ENCODE measurements around the gene INSIG1.

The INSIG1 gene

DNA sequence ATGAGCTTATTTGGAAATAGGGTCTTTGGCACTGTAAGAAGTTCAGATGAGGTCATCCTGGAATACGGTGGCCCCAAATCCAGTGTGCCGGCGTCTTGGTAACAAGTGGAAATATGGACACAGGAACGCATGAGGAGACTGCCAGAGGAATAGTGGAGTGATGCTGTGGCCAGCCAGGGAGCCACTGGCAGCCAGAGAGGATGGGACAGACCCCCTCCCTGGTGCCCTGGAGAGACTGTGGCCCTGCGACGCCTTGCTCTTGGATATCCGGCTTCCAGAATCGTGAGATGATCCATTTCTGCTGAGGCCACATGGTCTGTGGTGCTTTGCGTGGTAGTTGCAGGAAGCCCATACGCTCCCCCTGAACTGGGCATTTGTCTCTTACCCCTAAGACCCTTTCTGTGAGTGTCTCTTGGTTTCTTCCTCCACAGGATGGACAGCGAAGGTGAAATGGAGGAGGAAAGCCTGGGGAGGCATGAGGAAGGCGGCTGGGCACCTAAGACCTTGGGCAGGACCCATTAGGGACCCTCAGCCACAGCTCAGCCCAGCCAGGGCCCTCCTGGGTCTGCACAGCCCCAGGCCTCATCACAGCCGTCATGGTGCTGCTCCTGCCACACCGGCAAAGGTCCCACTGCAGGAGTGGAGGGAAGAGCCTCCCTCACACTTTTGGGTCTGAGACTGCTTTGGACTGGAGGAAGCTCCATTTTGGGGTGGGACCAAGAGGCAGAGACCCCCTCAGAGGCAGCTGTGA is 53.6 kb downstream of the INSIG1 start:
- no peak for DNase-seq (ENCODE audit: low read depth)

DNA sequence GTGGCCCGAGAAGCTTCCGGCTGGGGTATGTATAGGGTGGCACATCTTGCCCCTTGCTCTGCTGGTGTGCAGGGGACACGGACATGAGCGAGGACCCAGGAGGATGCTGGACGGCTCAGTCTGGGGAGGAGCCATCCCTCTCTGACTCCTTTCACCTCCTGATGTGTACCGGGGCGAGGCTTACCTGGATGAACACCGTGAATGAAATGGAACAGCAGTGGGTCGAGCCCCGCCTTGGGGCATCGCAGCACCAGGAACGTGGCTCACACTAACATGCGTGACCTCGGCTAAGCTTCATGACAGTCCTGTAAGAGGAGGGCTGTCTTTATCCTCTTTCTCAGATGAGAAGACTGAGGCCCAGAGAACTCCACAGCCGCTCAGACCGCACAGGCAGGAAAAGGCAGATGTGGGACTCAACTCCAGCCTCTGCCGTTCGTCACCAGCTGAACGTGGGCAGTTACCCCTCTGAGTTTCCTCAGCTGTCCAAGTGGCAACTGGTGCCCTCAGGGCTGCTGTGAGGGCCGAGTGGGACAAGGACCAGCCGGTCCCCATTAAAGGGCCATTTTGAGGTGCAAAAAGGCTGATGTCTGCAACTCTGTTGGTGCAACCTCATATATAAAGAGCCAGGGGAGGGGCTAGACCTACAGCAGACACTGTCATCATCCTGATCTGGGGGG is 54.5 kb downstream of the INSIG1 start:
- no peak for DNase-seq (ENCODE audit: low read depth)

DNA sequence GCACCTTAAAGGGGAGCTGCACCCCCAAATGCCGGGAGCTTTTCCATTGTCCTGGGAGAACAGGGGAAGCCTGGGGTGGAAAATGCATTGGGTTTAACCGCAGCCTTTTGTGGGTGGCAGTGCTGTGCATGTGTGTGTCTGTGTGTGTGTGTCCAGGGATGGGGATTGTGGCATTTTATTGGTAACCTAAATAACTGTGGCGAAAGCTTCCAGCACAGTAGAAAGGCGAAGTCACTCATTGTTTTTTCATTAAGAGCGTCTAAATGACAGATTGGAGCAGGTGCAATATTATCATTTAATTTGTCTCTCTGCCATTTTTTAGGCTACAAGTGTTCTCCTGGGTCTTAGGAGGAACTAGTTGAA is 55.1 kb downstream of the INSIG1 start:
- no peak for DNase-seq (ENCODE audit: low read depth)

DNA sequence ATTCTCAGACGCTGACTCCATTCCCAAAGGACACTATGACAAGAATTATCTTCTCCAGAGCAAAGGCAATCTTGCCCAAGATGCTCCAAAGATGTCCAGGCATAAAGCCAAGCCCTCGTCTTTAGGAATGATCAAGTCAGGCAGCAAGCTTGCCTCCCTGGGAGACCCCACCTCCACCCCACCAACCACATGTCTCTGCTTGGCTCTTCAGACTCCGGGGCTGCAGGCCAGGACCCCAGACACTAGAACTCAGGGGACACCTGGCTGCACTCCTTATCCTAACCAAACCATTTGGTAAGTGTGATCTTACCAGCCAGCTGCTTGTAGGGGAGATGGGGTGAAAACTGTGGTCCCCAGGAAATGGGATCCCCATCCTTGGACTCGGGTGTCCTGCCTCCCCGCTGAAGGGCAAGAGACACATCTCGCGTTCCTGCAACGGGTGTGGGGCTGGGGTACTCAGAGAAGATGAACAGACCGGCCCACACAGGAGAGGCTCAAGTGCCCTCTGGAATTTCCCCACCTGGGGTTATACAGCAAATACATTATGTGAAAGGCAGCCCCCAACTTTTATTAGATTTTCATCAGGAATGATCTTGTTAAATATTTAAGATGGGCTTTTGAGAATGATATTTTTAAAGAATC is 55.7 kb downstream of the INSIG1 start:
- DNase-seq (ENCODE audit: low read depth): no peak

DNA sequence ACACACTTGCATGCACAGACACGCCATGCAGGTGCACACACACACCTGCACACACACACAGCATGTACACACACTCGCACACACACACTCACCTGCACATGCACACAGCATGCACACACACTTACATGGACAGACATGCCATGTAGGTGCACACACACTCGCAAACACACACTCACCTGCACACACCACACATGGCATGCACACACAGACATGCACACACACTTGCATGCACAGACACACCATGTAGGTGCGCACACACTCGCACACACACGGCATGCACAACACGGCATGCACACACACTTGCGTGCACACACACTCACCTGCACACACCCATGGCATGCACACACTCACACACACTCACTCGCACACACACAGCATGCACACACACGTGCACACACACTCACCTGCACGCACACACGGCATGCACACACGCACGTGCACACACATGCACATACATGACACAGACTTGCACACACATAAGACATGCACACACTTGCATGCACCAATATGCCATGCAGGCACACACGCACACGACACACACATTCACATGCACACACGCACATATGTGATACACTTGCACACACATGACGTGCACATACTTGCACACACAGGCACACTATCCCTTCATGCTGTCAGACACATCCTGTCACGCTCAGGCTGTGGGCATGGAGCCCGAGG is 56.8 kb downstream of the INSIG1 start:
- no peak for DNase-seq (ENCODE audit: low read depth)

GRCh38 chr7:155355176-155355575 is 57.5 kb downstream of the INSIG1 start:
- DNase-seq (ENCODE audit: low read depth): no peak

DNA sequence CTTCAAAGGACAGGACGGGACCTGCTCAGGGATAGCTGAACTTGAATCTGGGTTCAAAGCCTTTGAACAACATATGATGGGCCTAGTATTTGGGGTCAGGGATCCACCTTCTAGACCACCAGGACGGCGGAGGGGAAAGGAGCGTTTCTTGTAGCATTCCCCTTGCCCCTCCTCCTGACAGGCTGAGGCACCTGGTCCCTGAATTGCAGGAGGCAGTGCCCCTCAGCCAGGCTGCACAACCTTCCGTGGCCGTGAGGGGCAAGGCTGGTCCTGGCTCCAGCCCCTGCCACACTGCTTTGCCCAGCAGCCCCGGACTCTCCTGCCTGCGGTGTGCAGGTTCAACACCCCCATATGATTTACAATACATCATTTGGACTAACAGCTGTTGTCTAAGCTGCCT is 58.1 kb downstream of the INSIG1 start:
- no peak for DNase-seq (ENCODE audit: low read depth)

DNA sequence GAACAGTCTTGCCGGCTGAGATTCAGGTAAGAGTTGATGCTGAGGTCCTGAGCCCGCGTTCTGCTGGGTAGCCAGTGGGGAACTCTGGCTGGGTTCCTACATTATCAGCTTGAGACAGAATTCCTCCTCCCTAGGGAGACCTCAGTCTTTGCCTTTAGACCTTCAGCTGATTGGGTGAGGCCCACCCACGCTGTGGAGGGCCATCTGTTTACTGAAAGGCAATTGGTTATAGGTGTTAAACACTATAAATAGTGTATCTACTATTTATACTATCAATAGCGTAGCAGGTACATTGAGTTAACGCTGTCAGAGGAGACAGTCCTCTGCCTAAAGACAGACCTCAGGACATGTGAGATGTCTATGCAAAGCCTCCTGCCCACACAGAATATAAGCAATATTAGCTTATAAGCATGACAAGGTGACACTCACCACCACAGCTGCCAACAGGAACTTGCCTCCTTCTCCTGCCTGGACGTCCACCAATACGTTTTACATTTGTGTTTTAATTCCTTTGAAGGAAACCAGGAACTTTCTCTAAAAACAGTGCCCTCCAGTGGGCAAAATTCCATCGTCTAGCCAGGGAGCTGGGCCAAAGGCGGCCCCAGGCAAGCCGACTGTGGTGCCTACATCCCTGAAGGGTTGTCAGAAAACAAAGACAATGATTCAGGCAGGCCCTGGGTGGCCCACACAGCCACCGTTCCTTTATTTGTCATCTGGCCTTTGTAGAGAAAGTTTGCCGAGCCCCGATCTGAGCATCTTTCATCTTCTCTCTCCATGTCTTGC is 58.8 kb downstream of the INSIG1 start:
- DNase-seq (ENCODE audit: low read depth): no peak

GRCh38 chr7:155357573-155358041 is 59.9 kb downstream of the INSIG1 start:
- DNase-seq (ENCODE audit: low read depth): no peak

DNA sequence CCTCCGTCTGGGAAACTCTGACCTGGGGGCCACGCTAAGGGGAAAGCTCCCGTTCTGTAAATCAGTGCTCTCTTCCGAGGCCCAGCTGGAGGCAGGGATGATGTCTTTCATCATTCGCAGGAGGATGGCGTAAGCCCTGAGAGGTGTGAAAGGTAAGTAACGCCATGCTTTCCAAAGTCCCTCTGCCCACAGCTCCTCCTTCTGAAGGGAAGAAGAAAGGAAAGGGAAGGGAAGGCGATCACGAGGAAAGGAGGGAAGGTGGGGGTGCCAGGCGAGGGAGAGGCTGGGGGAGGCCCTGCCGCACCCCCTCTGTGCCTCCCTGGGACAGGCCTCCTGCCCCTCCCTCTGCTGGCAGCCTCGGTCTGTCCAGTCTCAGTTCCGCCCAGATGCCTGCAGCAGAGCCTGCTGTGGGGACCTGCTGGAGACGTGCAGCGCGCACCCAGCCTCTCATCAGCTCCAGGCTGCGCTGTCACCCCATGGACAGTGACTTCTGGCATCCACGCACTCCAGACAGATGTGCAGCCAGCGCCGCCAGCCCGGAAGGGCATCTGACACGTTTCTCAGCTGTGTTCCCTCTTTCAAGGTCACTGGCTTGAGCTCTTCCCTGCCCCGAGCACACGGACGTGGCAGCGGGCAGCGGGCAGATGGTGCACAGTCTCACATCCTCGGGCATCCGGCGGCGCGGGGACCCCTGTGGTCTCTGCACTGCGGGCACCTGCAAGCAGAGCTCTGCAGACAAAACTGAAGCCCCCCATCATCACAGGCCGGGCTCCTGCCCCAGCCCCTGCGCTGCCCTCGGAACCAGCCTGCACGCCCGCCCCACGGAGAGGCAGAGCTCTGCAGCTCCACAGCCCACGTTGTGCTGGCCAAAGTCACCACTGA is 60.6 kb downstream of the INSIG1 start:
- DNase-seq (ENCODE audit: low read depth): no peak

- DNase-seq (ENCODE audit: low read depth): no peak
These were observed 61.5 kb downstream of the INSIG1 start for GRCh38 chr7:155358948-155359712.

Measured in T-helper 22 cell (primary cell).